GM12878 (cell line): ENCODE results near the gene SDF4. TPM values are rescaled to one million over a fixed set of nuclear protein-coding genes. Genes with fewer than 3 reads are reported as not detected.

Experiments used
- ATAC-seq: fragments of 200-7000 bp; cut with Tn5 transposase; 3 replicates; pipeline ENCODE4 v1.9.1; 2020; ENCODE audit warnings: mild to moderate bottlenecking, moderate library complexity
- BruUV-seq: library from RNA; stranded (reverse); fragments of 400-500 nt; replicated peaks from 2 replicates; lab custom pipeline; 2021; lab: Mats Ljungman, UMichigan
- CTCF ChIA-PET: fragments of 300-600 bp; sonication (Branson Sonifier 250); formaldehyde crosslinking; extraction: SDS; loops from one replicate; lab custom pipeline; 2021; ENCODE audit warnings: inconsistent platforms; lab: Yijun Ruan, JAX
- POLR2A ChIA-PET: fragments of 350-600 bp; formaldehyde crosslinking; extraction: SDS; loops from one replicate; lab custom pipeline; 2021; ENCODE audit warnings: inconsistent platforms; lab: Charles Lee
- RAD21 ChIA-PET: fragments of 300-600 bp; sonication (Branson Sonifier 250); formaldehyde crosslinking; loops from one replicate; lab custom pipeline; 2023; ENCODE audit warnings: antibody characterized with exemption; ENCODE audit not compliant: unreplicated experiment; lab: Charles Lee
- SMC1A ChIA-PET: fragments of 300-600 bp; sonication (Branson Sonifier 250); formaldehyde crosslinking; loops from one replicate; lab custom pipeline; 2023; ENCODE audit not compliant: unreplicated experiment, uncharacterized antibody; lab: Charles Lee
- DNase-seq: peaks from one replicate; pipeline ENCODE4 v3.0.0-alpha.2; 2011; ENCODE audit warnings: low read depth, low spot score
- FAIRE-seq: peaks from 3 replicates; lab custom pipeline; 2011; peaks lifted over from hg19 to GRCh38; lab: Jason Lieb, UNC
- H2AFZ ChIP-seq: 2 replicates; pipeline ENCODE4 v1.6.0; 2011; ENCODE audit warnings: low read depth, low read length, control low read depth; ENCODE audit not compliant: control insufficient read depth
- H3K27ac ChIP-seq: 2 replicates; pipeline ENCODE4 v1.5.1; 2011; ENCODE audit warnings: control low read depth; ENCODE audit not compliant: control insufficient read depth, insufficient read depth
- H3K27me3 ChIP-seq, 2 experiments: replicated peaks in 1 of 2; 2 replicates each; pipeline versions ENCODE4 v1.6.0 to v1.6.1; 2011; ENCODE audit warnings: low read length in 1 of 2; ENCODE audit not compliant: control insufficient read depth in 2 of 2, insufficient read depth in 2 of 2
- H3K36me3 ChIP-seq, 2 experiments: 2 replicates each; pipeline ENCODE4 v1.5.1; 2011; ENCODE audit warnings: low read length in 1 of 2; ENCODE audit not compliant: control insufficient read depth in 2 of 2, insufficient read depth in 2 of 2
- H3K4me1 ChIP-seq: 2 replicates; pipeline ENCODE4 v1.6.1; 2011; ENCODE audit warnings: mild to moderate bottlenecking, low read length, moderate library complexity, mixed read lengths; ENCODE audit not compliant: control insufficient read depth, insufficient read depth
- H3K4me2 ChIP-seq: 2 replicates; pipeline ENCODE4 v1.6.0; 2011; ENCODE audit warnings: control low read depth; ENCODE audit not compliant: control insufficient read depth, insufficient read depth
- H3K4me3 ChIP-seq: fragments of 200-600 bp; sonication (generic); 2 replicates; pipeline ENCODE4 v1.5.1; 2016
- H3K79me2 ChIP-seq: 2 replicates; pipeline ENCODE4 v1.6.0; 2011; ENCODE audit warnings: low read length; ENCODE audit not compliant: control insufficient read depth, insufficient read depth
- H3K9ac ChIP-seq: 2 replicates; pipeline ENCODE4 v1.8.0; 2011; ENCODE audit warnings: low read length, control low read depth, mixed read lengths; ENCODE audit not compliant: control insufficient read depth, insufficient read depth
- H3K9me3 ChIP-seq: replicated peaks from 3 replicates; pipeline ENCODE4 v1.5.1; 2011; ENCODE audit warnings: mild to moderate bottlenecking, low read length; ENCODE audit not compliant: control insufficient read depth, insufficient read depth
- H4K20me1 ChIP-seq: 2 replicates; pipeline ENCODE4 v1.6.0; 2011; ENCODE audit not compliant: control insufficient read depth, insufficient read depth
- BRCA1 ChIP-seq: IDR thresholded peaks from 2 replicates; pipeline ENCODE4 v1.6.1; 2011; ENCODE audit warnings: low read depth, low read length, improper control_type of control experiment
- EGR1 ChIP-seq, 2 experiments: IDR thresholded peaks; 1 replicate in 1 of 2; 2 replicates in 1 of 2; pipeline ENCODE4 v1.6.1; 2011 to 2012; ENCODE audit warnings: low read depth in 2 of 2, low read length in 2 of 2, borderline replicate concordance in 1 of 2, mild to moderate bottlenecking in 1 of 2, moderate library complexity in 1 of 2
- HDAC6 ChIP-seq: fragments of 200-600 bp; sonication (generic); IDR thresholded peaks from one replicate; pipeline ENCODE4 v1.8.0; 2017; ENCODE audit warnings: antibody characterized with exemption; ENCODE audit not compliant: unreplicated experiment
- HSF1 ChIP-seq: fragments of 150-350 bp; IDR thresholded peaks from 2 replicates; pipeline ENCODE4 v1.6.1; 2014; ENCODE audit warnings: mild to moderate bottlenecking, low read depth, low read length
- JUND ChIP-seq: IDR thresholded peaks from 2 replicates; pipeline ENCODE4 v1.6.1; 2012; ENCODE audit warnings: low read depth, mild to moderate bottlenecking, low read length, improper control_type of control experiment, moderate library complexity
- NBN ChIP-seq: fragments of 450-650 bp; IDR thresholded peaks from 2 replicates; pipeline ENCODE4 v1.6.1; 2016
- NR2F1 ChIP-seq: fragments of 450-650 bp; conservative IDR thresholded peaks from 2 replicates; pipeline ENCODE4 v1.6.1; 2017; ENCODE audit warnings: mild to moderate bottlenecking
- PML ChIP-seq: IDR thresholded peaks from 2 replicates; pipeline ENCODE4 v1.6.1; 2012; ENCODE audit warnings: low read length, inconsistent platforms
- POU2F2 ChIP-seq: IDR thresholded peaks from 3 replicates; pipeline ENCODE4 v1.6.1; 2011; ENCODE audit warnings: low read depth, mild to moderate bottlenecking, low read length, borderline replicate concordance
- SMC3 ChIP-seq: IDR thresholded peaks from 2 replicates; pipeline ENCODE4 v1.6.1; 2011; ENCODE audit warnings: low read length, improper control_type of control experiment, borderline replicate concordance
- SRF ChIP-seq, 2 experiments: IDR thresholded peaks; 2 replicates each; pipeline ENCODE4 v1.6.1; 2011; ENCODE audit warnings: low read depth in 2 of 2, low read length in 2 of 2, mild to moderate bottlenecking in 1 of 2, moderate library complexity in 1 of 2
- TBL1XR1 ChIP-seq: IDR thresholded peaks from 2 replicates; pipeline ENCODE4 v1.6.1; 2012; ENCODE audit warnings: low read depth, low read length, improper control_type of control experiment
- YBX1 ChIP-seq: fragments of 450-650 bp; IDR thresholded peaks from 2 replicates; pipeline ENCODE4 v1.6.1; 2016; ENCODE audit warnings: antibody characterized with exemption
- WGBS: methylation state at CpG from one replicate; pipeline ENCODE4 v1.1.6; 2016; ENCODE audit warnings: low lambda C conversion rate; ENCODE audit not compliant: insufficient replicate concordance, insufficient coverage; ENCODE audit errors: missing lambda C conversion rate; 5-methylcytosine and 5-hydroxymethylcytosine counted together
- in situ Hi-C: fragments of 300-500 bp; cut with MboI; formaldehyde crosslinking; loops from 9 replicates; pipeline ENCODE4 v1.14.3; 2018; ENCODE audit warnings: mixed read lengths
- intact Hi-C: fragments of 100-400 bp; cut with micrococcal nuclease; formaldehyde crosslinking; loops from one replicate; pipeline ENCODE4 v1.14.2; 2022; ENCODE audit not compliant: unreplicated experiment
- polyA plus RNA-seq, 11 experiments: library from polyadenylated mRNA; depleted of rRNA in 4 of 11; unstranded in 6 of 11; stranded (reverse) in 5 of 11; fragments of >200 nt; fragmentation: Nextera tagmentation in 4 of 11; fragmentation: Illumina TruSeq in 1 of 11; extraction: Ambion mirVana in 4 of 11; extraction: Trizol in 1 of 11; gene quantifications; 1 replicate in 1 of 11; 2 replicates in 10 of 11; pipeline versions ENCODE4 v1.2.1 to v1.2.3, GENCODE V29; 2011 to 2016; ENCODE audit warnings: inconsistent platforms in 2 of 11, missing spikeins in 2 of 11, low read depth in 1 of 11
- total RNA-seq, 4 experiments: library from RNA; depleted of rRNA in 3 of 4; stranded (reverse); fragments of >200 nt in 3 of 4; fragmentation: Illumina TruSeq in 1 of 4; extraction: Trizol in 1 of 4; gene quantifications; 2 replicates each; pipeline versions ENCODE4 v1.2.1 to v1.2.3, GENCODE V29; 2013 to 2021

Gene SDF4
- total and polyA plus RNA-seq, 10 of the 15 experiments (the other 5 are each of a cell fraction or from before 2014, with no cell fraction given), result 0.44 to 97.2 (median 40.2) TPM

GRCh38 chr1:1280782-1281481 is 49.1 kb upstream of the SDF4 start (continued):
- TF ChIP-seq TBL1XR1 (no peak), BRCA1 (no peak), SRF (IDR thresholded peaks at IDR 0.05; ENCODE audit: low read depth in 2 of 2, low read length in 2 of 2) (no peak), NBN (no peak), NR2F1 (no peak)

- BruUV-seq, result no TSS peak
- no peaks in the 10 kb centered on the region for H3K36me3 ChIP-seq
- H3K27ac ChIP-seq, result no peak overlapping the region
- TF ChIP-seq EGR1 (IDR thresholded peaks at IDR 0.05; ENCODE audit: borderline replicate concordance in 1 of 2, low read depth in 2 of 2, low read length in 2 of 2) (no peak), JUND (no peak), PML (no peak), YBX1 (no peak), POU2F2 (no peak), HDAC6 (no peak), HSF1 (no peak), SMC3 (no peak)
- H3K9ac ChIP-seq, result no peak overlapping the region
- intact Hi-C loops (no loop called here), in situ Hi-C loops (no loop called here)
- ChIA-PET SMC1A (no interaction called here), POLR2A (interaction anchor here (0.7 kb wide), 1 partner anchor 93 kb away, joined by 3 read pairs; no protein-coding TSS in a partner anchor), RAD21 (no interaction called here), CTCF (no interaction called here)
- DNase-seq (no peak), ATAC-seq (no peak), FAIRE-seq (no peak)
- no peaks in the 10 kb centered on the region for H4K20me1 ChIP-seq
- H3K4me1 ChIP-seq, result peaks cover 3% of the 10 kb centered on the region
- 67% methylated on average over 16 of the region's 17 CpGs for WGBS
- H3K27me3 ChIP-seq, result no peaks in the 10 kb centered on the region
- H3K9me3 ChIP-seq, result no peaks in the 10 kb centered on the region
- no peak overlapping the region for H2AFZ ChIP-seq
- H3K4me3 ChIP-seq, result no peak overlapping the region
- H3K4me2 ChIP-seq, result no peak overlapping the region
- H3K79me2 ChIP-seq, result no peaks in the 10 kb centered on the region
Measured at GRCh38 chr1:1279028-1279427, 47.2 kb upstream of the SDF4 start.
